Activated T-helper 2 cell treated with anti-CD3 and anti-CD28 coated beads, Interferon-gamma antibody, Interleukin-2, Interleukin-4, amounts not matched to agents 10 μg/mL and 5 μg/mL and 100 μg/mL, durations not matched to agents 14 hours and 24 hours and 36 hours (primary cell): ENCODE data around the gene DNAH8. TPM values are rescaled to one million over a fixed set of nuclear protein-coding genes. Genes with fewer than 3 reads are reported as not detected.
"Not testable (repeated sequence)": the region's sequence is repeated elsewhere in the genome, so short reads cannot be mapped to it uniquely, and the experiment has no call there.

Source experiments
- DNase-seq: peaks from one replicate; pipeline ENCODE4 v3.0.0; 2021; ENCODE audit warnings: low spot score
- H3K27ac Mint-ChIP-seq: one replicate; pipeline ENCODE4 v1.8.0; 2021; ENCODE audit warnings: mixed read lengths
- H3K27me3 Mint-ChIP-seq: one replicate; pipeline ENCODE4 v1.8.0; 2021; ENCODE audit warnings: low read depth, mixed read lengths
- H3K36me3 Mint-ChIP-seq: one replicate; pipeline ENCODE4 v1.8.0; 2021; ENCODE audit warnings: low read depth, mixed read lengths
- H3K4me1 Mint-ChIP-seq: one replicate; pipeline ENCODE4 v1.8.0; 2021; ENCODE audit warnings: low read depth, mixed read lengths
- H3K4me3 Mint-ChIP-seq: one replicate; pipeline ENCODE4 v1.8.0; 2021; ENCODE audit warnings: low read depth, mild to moderate bottlenecking, moderate library complexity, mixed read lengths
- H3K9me3 Mint-ChIP-seq: one replicate; pipeline ENCODE4 v1.8.0; 2021; ENCODE audit warnings: mixed read lengths
- intact Hi-C: fragments of 100-400 bp; cut with micrococcal nuclease; formaldehyde crosslinking; loops from one replicate; pipeline ENCODE4 v1.15.1; 2023
- total RNA-seq: library from RNA; stranded (reverse); gene quantifications from 2 replicates; pipeline ENCODE4 v1.2.3, GENCODE V29; 2022

DNAH8 gene
- total RNA-seq, 1 donor from 2014 or later, result not detected

GRCh38 chr6:38796006-38796405 is 80.9 kb downstream of the DNAH8 start:
- no peak for DNase-seq
- Mint-ChIP-seq H3K4me1 (peaks cover 3% of the 10 kb centered on the region), H3K36me3 (no peaks in the 10 kb centered on the region), H3K27ac (no peak overlapping the region), H3K4me3 (no peak overlapping the region), H3K9me3 (no peaks in the 10 kb centered on the region), H3K27me3 (peaks cover 46% of the 10 kb centered on the region)
- intact Hi-C loops, result no loop called here

GRCh38 chr6:38796437-38796836 is 81.3 kb downstream of the DNAH8 start:
- H3K9me3 Mint-ChIP-seq, H3K36me3 Mint-ChIP-seq, H3K27ac Mint-ChIP-seq, intact Hi-C loops, H3K4me1 Mint-ChIP-seq, DNase-seq, H3K4me3 Mint-ChIP-seq: not testable (repeated sequence)
- H3K27me3 Mint-ChIP-seq, result peaks cover 49% of the 10 kb centered on the region

- Mint-ChIP-seq H3K36me3 (no peaks in the 10 kb centered on the region), H3K27me3 (peaks cover 46% of the 10 kb centered on the region), H3K27ac (no peak overlapping the region), H3K4me1 (peaks cover 3% of the 10 kb centered on the region), H3K4me3 (no peak overlapping the region), H3K9me3 (no peaks in the 10 kb centered on the region)
- DNase-seq, result no peak
- intact Hi-C loops, result no loop called here
These were observed 81.7 kb downstream of the DNAH8 start for GRCh38 chr6:38796850-38797249.

- no peak for DNase-seq
- Mint-ChIP-seq H3K36me3 (no peaks in the 10 kb centered on the region), H3K4me1 (peaks cover 3% of the 10 kb centered on the region), H3K27ac (no peak overlapping the region), H3K9me3 (no peaks in the 10 kb centered on the region), H3K27me3 (peaks cover 44% of the 10 kb centered on the region), H3K4me3 (no peak overlapping the region)
- intact Hi-C loops, result no loop called here
These were observed 82.3 kb downstream of the DNAH8 start for GRCh38 chr6:38797391-38797790.

- H3K9me3 Mint-ChIP-seq, result no peaks in the 10 kb centered on the region
- intact Hi-C loops, result no loop called here
These were observed 84.5 kb downstream of the DNAH8 start for GRCh38 chr6:38799529-38800184.

GRCh38 chr6:38801305-38801704 is 86.2 kb downstream of the DNAH8 start:
- no peak for DNase-seq
- peaks cover 3% of the 10 kb centered on the region for H3K4me1 Mint-ChIP-seq
- H3K36me3 Mint-ChIP-seq, result no peaks in the 10 kb centered on the region
- H3K27me3 Mint-ChIP-seq, result peaks cover 63% of the 10 kb centered on the region
- no peak overlapping the region for H3K4me3 Mint-ChIP-seq
- no peak overlapping the region for H3K27ac Mint-ChIP-seq
- no peaks in the 10 kb centered on the region for H3K9me3 Mint-ChIP-seq
- intact Hi-C loops, result no loop called here

More at GRCh38 chr6:38799529-38800184, 84.5 kb downstream of the DNAH8 start:
- peaks cover 3% of the 10 kb centered on the region for H3K4me1 Mint-ChIP-seq
- DNase-seq, result no peak
- H3K27ac Mint-ChIP-seq, result no peak overlapping the region
- no peaks in the 10 kb centered on the region for H3K36me3 Mint-ChIP-seq
- no peak overlapping the region for H3K4me3 Mint-ChIP-seq
- peaks cover 56% of the 10 kb centered on the region for H3K27me3 Mint-ChIP-seq

- no peak for DNase-seq
- Mint-ChIP-seq H3K27me3 (peaks cover 62% of the 10 kb centered on the region), H3K4me3 (no peak overlapping the region), H3K27ac (no peak overlapping the region), H3K4me1 (peaks cover 3% of the 10 kb centered on the region), H3K9me3 (no peaks in the 10 kb centered on the region), H3K36me3 (no peaks in the 10 kb centered on the region)
- intact Hi-C loops, result no loop called here
These were observed 87.4 kb downstream of the DNAH8 start for GRCh38 chr6:38802497-38802896.

- H3K27ac Mint-ChIP-seq, result no peak overlapping the region
- no peaks in the 10 kb centered on the region for H3K9me3 Mint-ChIP-seq
- no peak overlapping the region for H3K4me3 Mint-ChIP-seq
- intact Hi-C loops, result no loop called here
- no peaks in the 10 kb centered on the region for H3K36me3 Mint-ChIP-seq
- H3K4me1 Mint-ChIP-seq, result peaks cover 3% of the 10 kb centered on the region
- DNase-seq, result no peak
- H3K27me3 Mint-ChIP-seq, result peaks cover 64% of the 10 kb centered on the region
These were observed 88.0 kb downstream of the DNAH8 start for GRCh38 chr6:38803129-38803528.

- peaks cover 3% of the 10 kb centered on the region for H3K4me1 Mint-ChIP-seq
- H3K36me3 Mint-ChIP-seq, result no peaks in the 10 kb centered on the region
- DNase-seq, result no peak
- peaks cover 64% of the 10 kb centered on the region for H3K27me3 Mint-ChIP-seq
- H3K27ac Mint-ChIP-seq, result no peak overlapping the region
- H3K9me3 Mint-ChIP-seq, result no peaks in the 10 kb centered on the region
- H3K4me3 Mint-ChIP-seq, result no peak overlapping the region
- intact Hi-C loops, result no loop called here
These were observed 89.2 kb downstream of the DNAH8 start for GRCh38 chr6:38804358-38804757.

GRCh38 chr6:38805127-38805655 is 90.1 kb downstream of the DNAH8 start:
- H3K27ac Mint-ChIP-seq, result no peak overlapping the region
- H3K9me3 Mint-ChIP-seq, result no peaks in the 10 kb centered on the region
- no peak for DNase-seq
- H3K36me3 Mint-ChIP-seq, result no peaks in the 10 kb centered on the region
- intact Hi-C loops, result no loop called here
- peaks cover 66% of the 10 kb centered on the region for H3K27me3 Mint-ChIP-seq
- no peaks in the 10 kb centered on the region for H3K4me1 Mint-ChIP-seq
- no peak overlapping the region for H3K4me3 Mint-ChIP-seq

GRCh38 chr6:38805692-38806091 is 90.6 kb downstream of the DNAH8 start:
- intact Hi-C loops, result no loop called here
- no peaks in the 10 kb centered on the region for H3K9me3 Mint-ChIP-seq
- no peak overlapping the region for H3K4me3 Mint-ChIP-seq
- no peaks in the 10 kb centered on the region for H3K4me1 Mint-ChIP-seq
- H3K27me3 Mint-ChIP-seq, result peaks cover 63% of the 10 kb centered on the region
- no peak overlapping the region for H3K27ac Mint-ChIP-seq
- no peak for DNase-seq
- H3K36me3 Mint-ChIP-seq, result no peaks in the 10 kb centered on the region

- no peak for DNase-seq
- intact Hi-C loops, result no loop called here
- no peaks in the 10 kb centered on the region for H3K9me3 Mint-ChIP-seq
- no peak overlapping the region for H3K4me3 Mint-ChIP-seq
- H3K36me3 Mint-ChIP-seq, result no peaks in the 10 kb centered on the region
- peaks cover 63% of the 10 kb centered on the region for H3K27me3 Mint-ChIP-seq
- H3K4me1 Mint-ChIP-seq, result no peaks in the 10 kb centered on the region
- no peak overlapping the region for H3K27ac Mint-ChIP-seq
These were observed 91.2 kb downstream of the DNAH8 start for GRCh38 chr6:38806271-38806670.

GRCh38 chr6:38806833-38807232 is 91.7 kb downstream of the DNAH8 start:
- no peak overlapping the region for H3K4me3 Mint-ChIP-seq
- no peak overlapping the region for H3K27ac Mint-ChIP-seq
- no peak for DNase-seq
- H3K9me3 Mint-ChIP-seq, result no peaks in the 10 kb centered on the region
- no peaks in the 10 kb centered on the region for H3K36me3 Mint-ChIP-seq
- H3K4me1 Mint-ChIP-seq, result no peaks in the 10 kb centered on the region
- intact Hi-C loops, result no loop called here
- peaks cover 64% of the 10 kb centered on the region for H3K27me3 Mint-ChIP-seq
